GM12874 (cell line): ENCODE results near the gene CHD6.

ENCODE experiments used
- TF ChIP-seq, protein P1 (sequence below): IDR thresholded peaks from 2 replicates; pipeline ENCODE4 v1.5.1; 2011; ENCODE audit warnings: low read depth, mild to moderate bottlenecking, control low read depth, low read length, moderate library complexity; ENCODE audit not compliant: insufficient read depth

CHD6 gene

DNA sequence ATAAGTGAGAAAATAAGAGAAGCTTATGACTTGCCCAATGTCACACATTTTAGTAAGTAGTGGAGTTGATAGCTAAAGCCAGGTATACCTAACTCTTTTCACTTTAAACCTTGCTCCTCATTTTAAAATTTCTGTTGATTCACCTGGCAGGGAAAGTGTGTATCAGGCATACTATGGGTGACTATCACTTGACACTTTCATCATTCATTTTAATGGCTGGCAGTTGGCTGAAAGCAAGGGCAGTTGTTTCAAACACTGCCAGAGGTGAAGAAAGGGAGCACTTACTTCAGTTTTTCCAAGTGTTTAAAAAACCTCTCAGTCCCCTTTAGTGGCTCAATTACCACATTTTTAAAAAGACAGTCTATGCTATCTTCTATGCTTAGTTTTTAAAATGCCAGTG, 173.4 kb downstream of the CHD6 start:
- TF ChIP-seq, protein P1, sequence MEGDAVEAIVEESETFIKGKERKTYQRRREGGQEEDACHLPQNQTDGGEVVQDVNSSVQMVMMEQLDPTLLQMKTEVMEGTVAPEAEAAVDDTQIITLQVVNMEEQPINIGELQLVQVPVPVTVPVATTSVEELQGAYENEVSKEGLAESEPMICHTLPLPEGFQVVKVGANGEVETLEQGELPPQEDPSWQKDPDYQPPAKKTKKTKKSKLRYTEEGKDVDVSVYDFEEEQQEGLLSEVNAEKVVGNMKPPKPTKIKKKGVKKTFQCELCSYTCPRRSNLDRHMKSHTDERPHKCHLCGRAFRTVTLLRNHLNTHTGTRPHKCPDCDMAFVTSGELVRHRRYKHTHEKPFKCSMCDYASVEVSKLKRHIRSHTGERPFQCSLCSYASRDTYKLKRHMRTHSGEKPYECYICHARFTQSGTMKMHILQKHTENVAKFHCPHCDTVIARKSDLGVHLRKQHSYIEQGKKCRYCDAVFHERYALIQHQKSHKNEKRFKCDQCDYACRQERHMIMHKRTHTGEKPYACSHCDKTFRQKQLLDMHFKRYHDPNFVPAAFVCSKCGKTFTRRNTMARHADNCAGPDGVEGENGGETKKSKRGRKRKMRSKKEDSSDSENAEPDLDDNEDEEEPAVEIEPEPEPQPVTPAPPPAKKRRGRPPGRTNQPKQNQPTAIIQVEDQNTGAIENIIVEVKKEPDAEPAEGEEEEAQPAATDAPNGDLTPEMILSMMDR: no peak

DNA sequence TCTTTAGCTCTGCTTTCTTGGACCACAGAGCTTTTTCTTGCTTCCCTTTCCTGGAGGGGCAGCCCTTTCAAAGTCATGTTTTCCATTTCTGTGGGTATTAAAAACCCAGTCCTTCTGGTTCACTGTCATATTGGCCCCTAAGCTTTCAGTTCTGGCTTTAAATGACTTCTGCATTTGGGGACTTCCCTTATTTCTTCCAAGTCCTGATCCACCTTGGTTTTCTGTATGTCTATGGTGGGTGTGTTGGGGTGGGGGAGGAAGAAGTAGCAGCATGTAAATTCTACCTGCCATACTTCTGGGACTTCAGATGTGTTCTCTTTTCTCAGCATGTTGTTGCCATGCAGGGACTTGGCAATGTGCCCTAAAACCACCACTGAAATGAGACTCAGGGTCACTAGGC, 174.5 kb downstream of the CHD6 start:
- TF ChIP-seq, protein P1: no peak

DNA sequence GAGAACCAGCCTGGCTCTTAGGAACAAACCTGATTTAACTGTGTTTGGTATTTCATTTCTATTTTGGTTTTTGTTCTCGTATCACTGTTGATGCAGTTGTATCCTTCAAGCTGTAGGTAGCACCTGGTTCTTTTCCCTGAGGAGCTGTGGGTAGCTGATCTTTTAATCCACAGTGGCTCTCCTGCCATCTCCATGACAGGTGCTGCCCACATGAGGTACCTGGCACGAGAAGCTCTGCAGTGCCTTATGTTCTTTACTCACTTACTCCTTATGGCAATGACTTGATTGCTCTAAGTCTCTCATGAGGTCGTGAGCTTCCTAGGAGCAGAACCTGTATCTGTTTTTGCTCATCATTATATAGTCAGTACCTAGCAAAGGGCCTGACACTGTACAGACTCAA, 177.3 kb downstream of the CHD6 start:
- TF ChIP-seq, protein P1: no peak

DNA sequence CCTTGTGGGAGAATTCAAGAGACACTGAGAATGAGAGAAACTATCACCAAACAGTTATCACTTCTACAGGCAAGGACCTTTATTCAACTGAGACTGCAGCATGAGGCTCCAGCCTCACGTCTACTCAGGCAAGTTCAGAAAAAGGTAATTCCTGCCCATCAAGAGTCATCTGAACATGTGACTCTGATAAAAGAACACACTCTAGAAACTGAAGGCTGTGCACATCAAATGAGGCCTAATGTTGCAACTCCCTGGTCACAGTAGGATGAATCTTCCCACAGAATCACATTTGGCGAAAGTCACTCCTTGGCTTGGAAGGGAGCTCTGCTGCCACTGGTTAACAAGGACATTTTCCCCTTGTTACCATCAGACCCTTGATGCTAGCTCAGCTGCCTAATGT, 180.3 kb downstream of the CHD6 start:
- TF ChIP-seq, protein P1: no peak

DNA sequence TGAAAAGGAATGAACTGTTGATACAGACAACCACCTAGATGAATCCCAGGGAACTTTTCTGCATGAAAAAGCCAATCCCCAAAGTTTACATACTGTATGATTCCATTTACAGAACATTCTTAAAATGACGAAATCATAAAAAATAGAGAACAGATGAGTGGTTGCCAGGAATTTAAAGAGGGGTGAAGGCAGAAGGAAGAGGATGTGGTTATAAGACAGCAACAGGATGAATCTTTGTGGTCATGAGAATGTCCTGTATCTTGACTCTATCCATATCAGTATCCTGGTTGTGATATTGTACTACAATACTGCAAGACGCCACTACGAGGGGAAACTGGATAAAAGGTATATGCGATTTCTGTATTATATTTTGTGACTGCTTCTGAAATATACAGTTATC, 181.5 kb downstream of the CHD6 start:
- TF ChIP-seq, protein P1: no peak

DNA sequence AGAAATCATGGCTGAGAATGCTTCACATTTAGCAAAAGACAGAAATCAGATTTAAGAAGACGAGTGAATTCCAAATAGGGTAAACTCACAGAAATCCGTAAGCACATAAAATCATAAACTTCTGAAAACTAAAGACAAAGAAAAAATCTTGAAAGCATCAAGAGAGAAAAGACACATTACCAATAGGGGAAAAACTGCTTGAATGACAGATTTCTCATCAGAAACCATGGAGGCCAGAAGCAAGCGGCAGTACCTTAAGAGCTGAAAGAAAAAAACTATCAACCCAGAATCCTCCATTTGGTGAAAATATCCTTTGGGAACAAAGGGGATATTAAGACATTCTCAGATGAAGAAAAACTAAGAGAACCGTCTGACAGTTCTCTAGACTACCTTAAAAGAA, 185.0 kb downstream of the CHD6 start:
- TF ChIP-seq, protein P1: no peak

DNA sequence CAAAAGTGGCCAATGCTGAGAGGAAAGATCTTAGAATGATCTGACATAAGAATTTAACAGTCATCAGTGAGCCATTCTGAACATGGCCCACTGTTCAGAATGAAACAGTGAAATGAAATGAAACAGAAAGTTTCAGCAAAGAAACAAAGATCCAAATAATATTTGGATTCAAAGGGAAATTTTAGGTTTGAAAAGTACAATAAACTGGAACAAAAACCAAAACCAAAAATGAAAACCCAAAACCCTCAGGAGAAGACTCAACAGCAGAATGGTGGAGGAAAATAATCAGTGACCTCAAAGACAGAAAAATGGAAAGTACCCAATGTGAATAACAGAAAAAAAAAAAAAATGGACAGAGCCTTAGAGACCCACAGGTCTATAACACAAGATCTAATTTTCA, 185.4 kb downstream of the CHD6 start:
- TF ChIP-seq, protein P1: no peak

DNA sequence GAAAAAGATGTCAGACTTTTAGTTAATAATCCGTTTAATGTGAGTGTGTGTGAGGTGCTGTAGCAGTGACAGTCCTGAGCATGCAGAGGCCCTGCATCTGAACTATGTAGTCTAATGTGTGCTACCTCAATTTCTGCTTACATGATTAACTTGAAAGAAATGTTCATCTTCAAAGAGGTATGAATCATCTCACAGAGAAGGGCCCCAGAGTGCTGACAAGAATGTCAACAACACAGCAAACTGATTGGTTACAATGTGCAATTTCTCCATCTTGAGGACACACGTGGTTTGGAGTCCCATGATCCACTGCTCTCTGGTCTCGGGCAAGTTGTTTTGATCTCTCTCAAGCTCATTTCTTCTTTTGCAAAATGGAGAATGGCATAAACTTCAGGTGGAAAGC, 189.9 kb downstream of the CHD6 start:
- TF ChIP-seq, protein P1: no peak
